COLO829 (cell line): ENCODE data around the gene WFS1.

Source experiments
- DNase-seq: peaks from one replicate; pipeline ENCODE4 v3.0.0; 2012; ENCODE audit warnings: low spot score

The WFS1 gene

GRCh38 chr4:6299875-6300274, 30.2 kb downstream of the WFS1 start:
- no peak for DNase-seq

- DNase-seq, result no peak
Observed at GRCh38 chr4:6300359-6300758, 30.7 kb downstream of the WFS1 start.

GRCh38 chr4:6301051-6301731, 31.5 kb downstream of the WFS1 start:
- no peak for DNase-seq

- no peak for DNase-seq
Observed at GRCh38 chr4:6301732-6302442, 32.2 kb downstream of the WFS1 start.

GRCh38 chr4:6302869-6303268, 33.2 kb downstream of the WFS1 start:
- no peak for DNase-seq

GRCh38 chr4:6303943-6304342, 34.3 kb downstream of the WFS1 start:
- DNase-seq, result no peak

- DNase-seq, result no peak
Observed at GRCh38 chr4:6306299-6306698, 36.6 kb downstream of the WFS1 start.

GRCh38 chr4:6307230-6307629, 37.6 kb downstream of the WFS1 start:
- no peak for DNase-seq

- DNase-seq, result no peak
Observed at GRCh38 chr4:6307891-6308290, 38.2 kb downstream of the WFS1 start.

- no peak for DNase-seq
Observed at GRCh38 chr4:6308899-6309643, 39.4 kb downstream of the WFS1 start.

GRCh38 chr4:6309777-6310176, 40.1 kb downstream of the WFS1 start:
- DNase-seq, result no peak

GRCh38 chr4:6313216-6313615, 43.6 kb downstream of the WFS1 start:
- no peak for DNase-seq

- no peak for DNase-seq
Observed at GRCh38 chr4:6316461-6317003, 46.9 kb downstream of the WFS1 start.

GRCh38 chr4:6318206-6318605, 48.6 kb downstream of the WFS1 start:
- no peak for DNase-seq

GRCh38 chr4:6319530-6320150, 50.0 kb downstream of the WFS1 start:
- no peak for DNase-seq

GRCh38 chr4:6320663-6321062, 51.0 kb downstream of the WFS1 start:
- no peak for DNase-seq

GRCh38 chr4:6321361-6321760, 51.7 kb downstream of the WFS1 start:
- no peak for DNase-seq

- no peak for DNase-seq
Observed at GRCh38 chr4:6322067-6322760, 52.6 kb downstream of the WFS1 start.

GRCh38 chr4:6322761-6323566, 53.3 kb downstream of the WFS1 start:
- no peak for DNase-seq

- DNase-seq, result no peak
Observed at GRCh38 chr4:6324461-6324998, 54.9 kb downstream of the WFS1 start.
